Loucy (cell line): ENCODE results near the gene CHMP4A.

Experiments used
- H2AFZ ChIP-seq: fragments of 200-600 bp; sonication (generic); 2 replicates; pipeline ENCODE4 v1.6.0; 2016; ENCODE audit warnings: antibody characterized with exemption, mild to moderate bottlenecking, low read length, moderate library complexity
- H3F3A ChIP-seq: fragments of 200-600 bp; 2 replicates; pipeline ENCODE4 v1.6.0; 2016; ENCODE audit warnings: antibody characterized with exemption, low read depth, mild to moderate bottlenecking
- H3K27me3 ChIP-seq: fragments of 200-600 bp; sonication (generic); 2 replicates; pipeline ENCODE4 v1.6.1; 2014; ENCODE audit warnings: low read length, mild to moderate bottlenecking; ENCODE audit not compliant: insufficient read depth, poor library complexity, severe bottlenecking
- H3K36me3 ChIP-seq: fragments of 200-600 bp; sonication (generic); 2 replicates; pipeline ENCODE4 v1.6.1; 2016; ENCODE audit warnings: low read length; ENCODE audit not compliant: insufficient read depth
- H3K4me1 ChIP-seq: fragments of 200-600 bp; sonication (generic); 2 replicates; pipeline ENCODE4 v1.5.1; 2014; ENCODE audit warnings: low read length, mild to moderate bottlenecking; ENCODE audit not compliant: insufficient read depth, poor library complexity, severe bottlenecking
- H3K4me2 ChIP-seq: fragments of 200-600 bp; sonication (generic); 2 replicates; pipeline ENCODE4 v1.6.0; 2014; ENCODE audit warnings: antibody characterized with exemption, low read length, low read depth, mild to moderate bottlenecking; ENCODE audit not compliant: poor library complexity, severe bottlenecking
- H3K4me3 ChIP-seq: fragments of 200-600 bp; sonication (generic); 2 replicates; pipeline ENCODE4 v1.5.1; 2014; ENCODE audit warnings: low read length, mild to moderate bottlenecking, mixed read lengths; ENCODE audit not compliant: poor library complexity, severe bottlenecking
- H3K79me2 ChIP-seq: fragments of 200-600 bp; sonication (generic); 2 replicates; pipeline ENCODE4 v1.6.1; 2014; ENCODE audit warnings: low read length; ENCODE audit not compliant: insufficient read depth
- H3K9ac ChIP-seq: fragments of 200-600 bp; sonication (generic); 2 replicates; pipeline ENCODE4 v1.6.0; 2014; ENCODE audit warnings: mild to moderate bottlenecking, low read depth, low read length, moderate library complexity; ENCODE audit not compliant: poor library complexity, severe bottlenecking
- H3K9me2 ChIP-seq: fragments of 200-600 bp; sonication (generic); replicated peaks from 2 replicates; pipeline ENCODE4 v1.6.1; 2016; ENCODE audit warnings: low read depth, low read length, mixed read lengths
- H3K9me3 ChIP-seq: fragments of 200-600 bp; sonication (generic); 2 replicates; pipeline ENCODE4 v1.6.1; 2014; ENCODE audit warnings: mild to moderate bottlenecking, antibody characterized with exemption, low read length, low read depth; ENCODE audit not compliant: insufficient read depth
- H4K20me1 ChIP-seq: fragments of 200-600 bp; sonication (generic); 2 replicates; pipeline ENCODE4 v1.6.0; 2014; ENCODE audit warnings: antibody characterized with exemption, low read length, mild to moderate bottlenecking; ENCODE audit not compliant: insufficient read depth, poor library complexity, severe bottlenecking
- CTCF ChIP-seq: fragments of 200-600 bp; sonication (generic); conservative IDR thresholded peaks from 2 replicates; pipeline ENCODE4 v1.5.1; 2014; ENCODE audit warnings: mild to moderate bottlenecking, antibody characterized with exemption, low read length
- EZH2phosphoT487 ChIP-seq: fragments of 200-600 bp; IDR thresholded peaks from 2 replicates; pipeline ENCODE4 v1.6.1; 2018; ENCODE audit warnings: antibody characterized with exemption, mild to moderate bottlenecking, moderate library complexity, borderline replicate concordance

CHMP4A gene

GRCh38 chr14:24177891-24178290, 35.4 kb downstream of the CHMP4A start:
- Histone ChIP-seq H3K9ac (no peak overlapping the region), H3K4me2 (no peak overlapping the region), H3K9me2 (no peaks in the 10 kb centered on the region), H3K9me3 (no peaks in the 10 kb centered on the region), H3K4me1 (no peaks in the 10 kb centered on the region), H3K36me3 (peaks cover 7% of the 10 kb centered on the region; the same call in 1 of the 2 replicates), H4K20me1 (no peaks in the 10 kb centered on the region), H3K4me3 (no peak overlapping the region), H3F3A (no peaks in the 10 kb centered on the region), H3K79me2 (no peaks in the 10 kb centered on the region), H2AFZ (no peak overlapping the region), H3K27me3 (no peaks in the 10 kb centered on the region)
- no peak for TF ChIP-seq EZH2phosphoT487

- no peak overlapping the region for H3K4me2 ChIP-seq
- H2AFZ ChIP-seq = no peak overlapping the region
- H3K9me2 ChIP-seq = no peaks in the 10 kb centered on the region
- no peaks in the 10 kb centered on the region for H3K79me2 ChIP-seq
- no peak overlapping the region for H3K4me3 ChIP-seq
- H3K36me3 ChIP-seq = peaks cover 7% of the 10 kb centered on the region; the same call in 1 of the 2 replicates
- H3K27me3 ChIP-seq = no peaks in the 10 kb centered on the region
- no peaks in the 10 kb centered on the region for H3K9me3 ChIP-seq
- H4K20me1 ChIP-seq = no peaks in the 10 kb centered on the region
- H3K4me1 ChIP-seq = no peaks in the 10 kb centered on the region
- TF ChIP-seq EZH2phosphoT487 (no peak), CTCF (no peak)
- H3F3A ChIP-seq = no peaks in the 10 kb centered on the region
- no peak overlapping the region for H3K9ac ChIP-seq
Measured at GRCh38 chr14:24177041-24177825, 36.1 kb downstream of the CHMP4A start.

- no peaks in the 10 kb centered on the region for H3F3A ChIP-seq
- H3K9me2 ChIP-seq = no peaks in the 10 kb centered on the region
- H3K9me3 ChIP-seq = no peaks in the 10 kb centered on the region
- H3K36me3 ChIP-seq = peaks cover 7% of the 10 kb centered on the region; the same call in 1 of the 2 replicates
- H3K4me3 ChIP-seq = no peak overlapping the region
- no peaks in the 10 kb centered on the region for H3K27me3 ChIP-seq
- no peaks in the 10 kb centered on the region for H3K4me1 ChIP-seq
- H3K79me2 ChIP-seq = no peaks in the 10 kb centered on the region
- H2AFZ ChIP-seq = no peak overlapping the region
- TF ChIP-seq EZH2phosphoT487 = no peak
- no peak for TF ChIP-seq CTCF
- H4K20me1 ChIP-seq = no peaks in the 10 kb centered on the region
- H3K4me2 ChIP-seq = no peak overlapping the region
- H3K9ac ChIP-seq = no peak overlapping the region
Measured at GRCh38 chr14:24176599-24176998, 36.7 kb downstream of the CHMP4A start.

- Histone ChIP-seq H4K20me1 (no peaks in the 10 kb centered on the region), H3K79me2 (no peaks in the 10 kb centered on the region), H3K9me3 (no peaks in the 10 kb centered on the region), H3K9ac (no peak overlapping the region), H3K4me3 (no peak overlapping the region), H3K27me3 (no peaks in the 10 kb centered on the region), H3K4me1 (no peaks in the 10 kb centered on the region), H3K4me2 (no peak overlapping the region), H3K9me2 (no peaks in the 10 kb centered on the region), H3K36me3 (no peaks in the 10 kb centered on the region), H2AFZ (no peak overlapping the region), H3F3A (no peaks in the 10 kb centered on the region)
- TF ChIP-seq CTCF (no peak), EZH2phosphoT487 (no peak)
Measured at GRCh38 chr14:24172871-24173281, 40.4 kb downstream of the CHMP4A start.
